ENCODE data around the gene DNM2.
A peak's percentile ranks its signal among the peaks of the same experiment; 100 is the strongest.

The DNM2 gene

GRCh38 chr19:10780368-10780767 lies 62.5 kb downstream of the DNM2 start:
- DNase-seq (ENCODE audit: low spot score), result no peak

GRCh38 chr19:10782795-10783194 lies 64.9 kb downstream of the DNM2 start:
- DNase-seq (ENCODE audit: low spot score), result no peak

- DNase-seq (ENCODE audit: low spot score), result no peak
These were observed 66.4 kb downstream of the DNM2 start for GRCh38 chr19:10784257-10784656.

DNA sequence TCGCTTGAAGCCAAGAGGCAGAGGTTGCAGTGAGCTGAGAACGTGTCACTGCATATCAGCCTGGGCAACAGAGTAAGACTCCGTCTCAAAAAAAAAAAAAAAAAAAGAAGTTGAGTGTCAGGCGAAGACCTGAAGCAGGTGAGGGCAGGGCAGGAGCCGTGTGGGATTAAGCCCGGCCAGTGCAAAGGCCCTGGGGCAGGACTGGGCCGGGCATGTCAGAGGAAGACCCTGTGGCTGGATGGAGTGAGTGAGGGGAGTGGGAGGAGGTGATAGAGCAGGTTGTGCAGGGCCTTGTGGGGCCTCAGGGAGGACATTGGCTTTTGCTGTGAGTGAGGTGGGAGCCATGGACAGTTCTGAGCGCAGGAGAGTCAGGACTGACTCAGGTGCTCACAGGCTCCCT lies 70.3 kb downstream of the DNM2 start:
- DNase-seq (ENCODE audit: low spot score), result no peak

- no peak for DNase-seq (ENCODE audit: low spot score)
These were observed 72.0 kb downstream of the DNM2 start for GRCh38 chr19:10789866-10790265.

GRCh38 chr19:10796653-10797052 lies 78.8 kb downstream of the DNM2 start:
- no peak for DNase-seq (ENCODE audit: low spot score)

DNA sequence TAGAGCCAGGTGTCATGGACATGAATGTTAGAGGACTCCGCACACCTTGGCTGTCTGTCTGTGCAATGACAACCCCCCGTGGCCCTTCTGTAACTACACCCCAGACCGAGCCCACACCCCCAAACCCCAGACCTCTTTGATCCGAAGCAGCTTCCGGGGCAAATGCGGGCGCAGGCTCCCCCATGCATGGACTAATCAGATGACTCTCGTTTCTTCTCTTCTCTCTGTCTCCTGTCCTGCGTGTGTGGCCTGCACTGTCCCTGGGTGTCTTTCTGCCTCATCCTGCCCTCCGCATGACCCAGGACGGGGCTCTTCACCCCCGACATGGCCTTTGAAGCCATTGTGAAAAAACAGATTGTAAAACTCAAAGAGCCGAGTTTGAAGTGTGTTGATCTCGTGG lies 79.2 kb downstream of the DNM2 start:
- no peak for DNase-seq (ENCODE audit: low spot score)

DNA sequence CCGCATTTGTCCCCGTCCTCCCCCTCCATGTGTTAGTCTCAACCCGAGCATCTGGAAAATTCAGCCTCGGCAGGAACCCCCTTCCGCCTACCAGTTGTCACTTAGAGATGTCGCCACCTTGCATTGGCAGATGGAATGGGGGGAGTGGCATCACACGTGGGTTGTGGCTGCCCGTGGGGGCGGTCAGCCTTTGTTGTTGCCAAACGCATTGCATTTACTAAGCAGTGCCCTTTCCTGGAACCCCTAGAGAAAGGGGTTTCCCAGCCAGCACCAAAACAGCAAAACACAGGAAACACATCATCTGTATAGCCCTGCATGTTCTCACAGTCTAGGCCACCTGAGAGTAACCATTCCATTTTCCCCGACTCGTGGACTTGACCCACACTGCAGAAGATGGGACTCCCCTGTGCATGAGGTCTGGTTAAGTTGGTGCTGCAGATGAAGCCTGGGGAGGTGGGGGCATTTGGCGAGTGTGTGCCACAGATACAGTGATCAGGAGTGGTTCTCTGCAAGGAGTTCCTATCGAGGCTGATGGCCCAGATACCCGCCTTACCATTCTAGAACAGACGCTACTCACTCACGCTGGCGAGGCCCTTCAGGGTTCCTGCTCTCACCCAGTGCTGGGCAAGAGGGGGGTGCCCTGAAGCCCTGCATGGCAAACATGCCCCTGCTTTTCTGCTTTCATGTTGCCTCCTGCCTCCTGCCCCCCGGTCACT lies 79.8 kb downstream of the DNM2 start:
- no peak for DNase-seq (ENCODE audit: low spot score)

GRCh38 chr19:10800488-10800887 lies 82.6 kb downstream of the DNM2 start:
- no peak for DNase-seq (ENCODE audit: low spot score)

- DNase-seq (ENCODE audit: low spot score), result no peak
These were observed 84.6 kb downstream of the DNM2 start for GRCh38 chr19:10802479-10802878.

- DNase-seq (ENCODE audit: low spot score), result no peak
These were observed 85.4 kb downstream of the DNM2 start for GRCh38 chr19:10803252-10803651.

GRCh38 chr19:10805065-10805757 lies 87.3 kb downstream of the DNM2 start:
- no peak for DNase-seq (ENCODE audit: low spot score)

DNA sequence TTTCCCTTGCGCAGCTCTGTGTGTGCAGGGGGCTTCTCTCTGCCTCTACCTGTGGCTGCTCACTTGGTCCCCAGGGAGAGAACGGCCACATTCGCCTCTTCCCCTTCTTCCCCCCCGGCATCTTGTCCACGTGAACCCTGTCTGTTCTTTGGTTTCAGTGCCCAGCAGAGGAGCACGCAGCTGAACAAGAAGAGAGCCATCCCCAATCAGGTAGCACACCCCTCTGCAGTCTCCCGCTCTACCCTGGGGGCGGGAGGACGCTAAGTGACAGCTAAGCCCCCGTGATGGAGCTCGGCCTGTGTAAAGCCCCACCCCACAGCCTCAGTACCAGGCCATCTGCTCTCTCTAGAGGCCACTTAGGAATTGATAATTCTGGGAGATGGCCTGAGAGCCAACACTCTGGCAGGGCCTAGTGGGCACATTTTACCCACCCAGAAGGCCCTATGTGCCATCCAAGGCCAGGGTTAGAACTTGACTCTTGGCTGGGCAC lies 87.9 kb downstream of the DNM2 start:
- no peak for DNase-seq (ENCODE audit: low spot score)

GRCh38 chr19:10808937-10809649 lies 91.2 kb downstream of the DNM2 start:
- peak; percentile 34 for DNase-seq (ENCODE audit: low spot score)

- DNase-seq (ENCODE audit: low spot score), result no peak
These were observed 91.9 kb downstream of the DNM2 start for GRCh38 chr19:10809651-10810285.

DNA sequence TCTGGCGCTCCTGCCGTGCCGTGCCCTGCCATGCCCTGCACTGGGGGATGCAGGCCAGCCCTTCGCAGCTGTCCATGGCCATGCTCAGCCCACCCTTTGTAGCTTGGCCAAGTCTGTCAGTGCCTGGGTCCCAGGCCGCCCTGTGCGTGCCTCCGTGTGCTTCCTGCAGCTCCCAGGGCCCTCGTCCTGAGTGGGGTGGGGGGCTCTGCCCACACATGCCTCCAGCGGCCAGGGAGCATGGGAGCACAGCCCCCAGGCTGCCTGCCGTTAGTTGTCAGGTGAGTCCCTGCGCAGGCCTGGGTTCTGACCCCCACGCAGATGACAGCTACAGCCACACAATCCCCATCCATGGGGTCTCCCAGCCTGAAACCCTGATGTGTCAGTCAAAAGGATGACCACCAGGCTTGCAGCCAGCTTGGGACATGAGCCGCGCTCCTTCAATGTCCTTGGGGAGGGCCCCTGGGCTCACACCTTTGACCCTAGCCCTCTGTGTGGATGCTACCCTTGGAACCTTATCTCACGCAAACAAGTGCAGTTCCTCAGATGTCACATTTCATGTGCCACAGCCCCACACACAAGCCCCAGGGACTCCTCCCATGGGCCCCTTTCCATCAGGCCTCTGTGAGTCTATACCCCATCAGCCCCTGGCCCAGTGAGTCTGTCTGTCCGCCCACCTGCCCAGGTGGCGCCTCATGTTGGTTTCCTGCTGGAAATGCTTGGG lies 93.7 kb downstream of the DNM2 start:
- DNase-seq (ENCODE audit: low spot score), result no peak

- no peak for DNase-seq (ENCODE audit: low spot score)
These were observed 94.3 kb downstream of the DNM2 start for GRCh38 chr19:10812196-10812595.

GRCh38 chr19:10812902-10813404 lies 95.1 kb downstream of the DNM2 start:
- DNase-seq (ENCODE audit: low spot score), result peak; percentile 93

- no peak for DNase-seq (ENCODE audit: low spot score)
These were observed 97.2 kb downstream of the DNM2 start for GRCh38 chr19:10815007-10815536.

GRCh38 chr19:10815969-10816644 lies 98.2 kb downstream of the DNM2 start:
- peak; percentile 61 for DNase-seq (ENCODE audit: low spot score)

- DNase-seq (ENCODE audit: low spot score), result no peak
These were observed 98.8 kb downstream of the DNM2 start for GRCh38 chr19:10816691-10817090.

Measured in AG20443 (cell line).